Ramos (cell line): Measurements from ENCODE around the gene ATF2.

Experiments used
- in situ Hi-C: fragments of 300-500 bp; cut with MboI; formaldehyde crosslinking; loops from one replicate; pipeline ENCODE4 v1.14.3; 2022; ENCODE audit warnings: low sequenced_read_pairs; ENCODE audit not compliant: unreplicated experiment

ATF2 gene

GRCh38 chr2:175035806-175036205 lies 132.2 kb downstream of the ATF2 start:
- in situ Hi-C loops = no loop called here

DNA sequence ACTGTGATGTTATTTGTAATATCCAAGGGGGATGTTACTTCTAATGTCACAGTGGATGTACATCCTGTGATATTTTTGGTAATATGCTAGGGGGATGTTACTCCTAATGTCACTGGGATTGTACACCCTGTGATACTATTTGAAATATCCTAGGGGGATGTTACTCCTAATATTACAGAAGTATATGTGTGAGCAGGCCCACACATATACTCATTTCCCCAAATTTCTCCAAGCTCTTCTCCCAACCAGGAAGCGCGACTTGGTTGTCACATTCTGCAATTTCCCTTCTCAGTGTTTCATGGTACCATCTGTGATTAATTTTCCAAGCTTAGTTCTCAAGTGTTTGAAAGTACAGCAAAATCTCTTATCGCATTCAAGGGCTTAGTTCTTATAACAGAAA lies 133.3 kb downstream of the ATF2 start:
- in situ Hi-C loops = no loop called here

GRCh38 chr2:175030380-175031271 lies 137.4 kb downstream of the ATF2 start:
- in situ Hi-C loops = no loop called here

DNA sequence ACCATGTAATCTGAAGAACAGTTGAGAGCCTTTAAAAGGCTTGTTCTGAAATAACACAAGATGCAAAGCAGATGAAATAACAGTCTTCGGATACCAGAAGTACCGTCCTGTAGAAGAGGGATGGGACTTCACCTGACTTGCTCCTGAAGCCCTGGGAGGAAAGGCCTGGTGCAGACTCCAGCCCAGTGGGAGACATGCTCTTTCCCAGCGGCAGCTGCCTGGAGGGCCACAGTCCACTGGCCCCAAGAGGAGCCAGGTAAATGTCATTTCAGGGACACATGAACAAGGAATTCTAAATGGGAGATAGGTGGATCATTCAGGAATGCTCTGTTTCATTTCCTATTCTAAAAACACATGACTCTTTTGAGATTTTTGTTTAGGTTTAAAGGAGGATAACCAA lies 140.2 kb downstream of the ATF2 start:
- in situ Hi-C loops = no loop called here

GRCh38 chr2:175026385-175026784 lies 141.6 kb downstream of the ATF2 start:
- in situ Hi-C loops = no loop called here

DNA sequence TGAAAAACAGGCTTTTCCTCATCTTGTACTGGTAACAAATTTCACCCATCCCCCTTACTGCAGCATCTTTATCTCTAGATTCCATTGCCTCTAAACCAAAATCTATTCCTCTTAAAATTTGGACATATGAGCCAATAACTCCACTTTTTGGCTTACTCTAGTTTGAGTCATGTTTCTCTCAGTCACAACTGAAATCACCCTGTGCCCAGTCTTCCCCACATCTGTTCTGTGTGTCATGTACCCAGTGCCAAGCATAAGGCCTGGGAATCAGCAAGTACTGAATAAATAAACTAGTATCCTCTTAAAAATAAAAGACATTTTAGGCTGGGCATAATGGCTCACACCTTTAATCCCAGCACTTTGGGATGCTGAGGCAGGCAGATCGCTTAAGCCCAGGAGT lies 142.1 kb downstream of the ATF2 start:
- in situ Hi-C loops = no loop called here

- in situ Hi-C loops = no loop called here
These were observed 142.8 kb downstream of the ATF2 start for GRCh38 chr2:175025233-175025632.

- in situ Hi-C loops = no loop called here
These were observed 145.1 kb downstream of the ATF2 start for GRCh38 chr2:175022923-175023322.
